ENCODE measurements around the gene RNF123.

The RNF123 gene

GRCh38 chr3:49674497-49674983 lies 14.8 kb upstream of the RNF123 start:
- Histone ChIP-seq H3K9ac (peak overlapping the region; percentile 42), H3K4me1 (peaks cover 17% of the 10 kb centered on the region), H3K27me3 (ENCODE audit: control insufficient read depth, insufficient read depth, low read length) (no peaks in the 10 kb centered on the region), H3K27ac (peak overlapping the region; percentile 93), H3K79me2 (no peaks in the 10 kb centered on the region), H3K4me3 (ENCODE audit: low read depth, low read length) (peak overlapping the region; percentile 79), H3K36me3 (ENCODE audit: control insufficient read depth, insufficient read depth, low read length) (no peaks in the 10 kb centered on the region), H3K4me2 (ENCODE audit: low read length) (peak overlapping the region; percentile 64), H2AFZ (peak overlapping the region; percentile 89), H3K9me3 (ENCODE audit: control insufficient read depth, low read length) (no peaks in the 10 kb centered on the region)
- no peak for TF ChIP-seq CTCF (IDR thresholded peaks at IDR 0.05)

DNA sequence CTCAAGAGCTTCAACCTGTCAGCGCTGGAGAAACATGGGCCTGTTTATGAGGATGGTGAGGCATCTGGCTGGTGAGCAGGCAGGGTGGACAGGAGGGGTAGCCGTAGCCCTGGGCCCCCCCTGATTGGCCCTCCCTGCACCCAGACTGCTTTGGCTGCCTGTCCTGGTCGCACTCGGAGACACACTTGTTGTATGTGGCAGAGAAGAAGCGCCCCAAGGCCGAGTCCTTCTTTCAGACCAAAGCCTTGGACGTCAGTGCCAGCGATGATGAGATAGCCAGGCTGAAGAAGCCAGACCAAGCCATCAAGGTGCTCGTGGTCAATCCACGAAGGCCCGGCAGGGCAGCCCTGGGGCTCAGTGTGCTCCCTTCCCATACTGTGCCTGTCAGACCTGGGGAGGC lies 13.4 kb upstream of the RNF123 start:
- no peaks in the 10 kb centered on the region for H3K27me3 ChIP-seq (ENCODE audit: control insufficient read depth, insufficient read depth, low read length)
- H3K4me3 ChIP-seq (ENCODE audit: low read depth, low read length): no peak overlapping the region
- no peaks in the 10 kb centered on the region for H3K9me3 ChIP-seq (ENCODE audit: control insufficient read depth, low read length)
- H3K9ac ChIP-seq: no peak overlapping the region
- peaks cover 17% of the 10 kb centered on the region for H3K4me1 ChIP-seq
- no peaks in the 10 kb centered on the region for H3K36me3 ChIP-seq (ENCODE audit: control insufficient read depth, insufficient read depth, low read length)
- H3K4me2 ChIP-seq (ENCODE audit: low read length): no peak overlapping the region
- no peak overlapping the region for H3K27ac ChIP-seq
- no peak overlapping the region for H2AFZ ChIP-seq
- H3K79me2 ChIP-seq: no peaks in the 10 kb centered on the region
- no peak for TF ChIP-seq CTCF (IDR thresholded peaks at IDR 0.05)

- Histone ChIP-seq H3K79me2 (no peaks in the 10 kb centered on the region), H3K27ac (no peak overlapping the region), H3K27me3 (ENCODE audit: control insufficient read depth, insufficient read depth, low read length) (no peaks in the 10 kb centered on the region), H2AFZ (no peak overlapping the region), H3K36me3 (ENCODE audit: control insufficient read depth, insufficient read depth, low read length) (no peaks in the 10 kb centered on the region), H3K9ac (no peak overlapping the region), H3K4me2 (ENCODE audit: low read length) (no peak overlapping the region), H3K9me3 (ENCODE audit: control insufficient read depth, low read length) (no peaks in the 10 kb centered on the region), H3K4me3 (ENCODE audit: low read depth, low read length) (no peak overlapping the region), H3K4me1 (no peaks in the 10 kb centered on the region)
- no peak for TF ChIP-seq CTCF (IDR thresholded peaks at IDR 0.05)
These were observed 8.7 kb upstream of the RNF123 start for GRCh38 chr3:49680493-49681231.

DNA sequence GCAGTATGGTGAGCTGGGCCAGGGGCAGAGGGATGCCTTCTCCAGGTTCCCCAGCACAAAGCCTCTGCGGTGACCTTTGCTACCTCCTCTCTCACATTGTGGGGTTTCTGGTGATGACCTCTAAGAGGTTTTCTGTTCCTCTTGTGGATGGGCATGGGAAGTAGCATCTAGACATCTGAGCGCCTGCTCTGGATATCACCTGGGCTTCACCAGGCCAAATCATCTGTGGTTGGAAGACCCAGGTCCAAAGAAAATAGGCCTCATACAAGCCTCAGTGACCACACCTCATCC lies 8.2 kb upstream of the RNF123 start:
- Histone ChIP-seq H3K79me2 (no peaks in the 10 kb centered on the region), H3K27ac (no peak overlapping the region), H3K9ac (no peak overlapping the region), H3K4me1 (no peaks in the 10 kb centered on the region), H3K4me3 (ENCODE audit: low read depth, low read length) (no peak overlapping the region), H3K4me2 (ENCODE audit: low read length) (no peak overlapping the region), H3K27me3 (ENCODE audit: control insufficient read depth, insufficient read depth, low read length) (no peaks in the 10 kb centered on the region), H2AFZ (no peak overlapping the region), H3K36me3 (ENCODE audit: control insufficient read depth, insufficient read depth, low read length) (no peaks in the 10 kb centered on the region), H3K9me3 (ENCODE audit: control insufficient read depth, low read length) (no peaks in the 10 kb centered on the region)
- no peak for TF ChIP-seq CTCF (IDR thresholded peaks at IDR 0.05)

DNA sequence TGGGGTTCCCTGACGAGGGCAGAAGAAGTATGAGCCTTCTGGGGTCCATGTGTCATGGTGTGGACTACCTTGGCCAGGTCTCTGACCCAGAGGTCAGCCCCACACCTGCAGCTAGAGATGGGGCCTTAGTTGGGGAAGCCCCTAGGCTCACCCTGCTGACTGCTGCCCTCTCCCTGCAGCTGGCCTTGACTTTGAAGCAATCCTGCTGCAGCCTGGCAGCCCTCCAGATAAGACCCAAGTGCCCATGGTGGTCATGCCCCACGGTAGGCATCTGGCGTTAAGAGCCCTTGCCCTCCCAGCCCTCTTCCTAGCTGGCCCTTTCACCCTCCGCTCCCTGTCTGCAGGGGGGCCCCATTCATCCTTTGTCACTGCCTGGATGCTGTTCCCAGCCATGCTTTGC lies 7.8 kb upstream of the RNF123 start:
- H3K36me3 ChIP-seq (ENCODE audit: control insufficient read depth, insufficient read depth, low read length): no peaks in the 10 kb centered on the region
- no peaks in the 10 kb centered on the region for H3K4me1 ChIP-seq
- no peaks in the 10 kb centered on the region for H3K9me3 ChIP-seq (ENCODE audit: control insufficient read depth, low read length)
- H3K27me3 ChIP-seq (ENCODE audit: control insufficient read depth, insufficient read depth, low read length): no peaks in the 10 kb centered on the region
- no peak overlapping the region for H3K9ac ChIP-seq
- H2AFZ ChIP-seq: no peak overlapping the region
- H3K79me2 ChIP-seq: no peaks in the 10 kb centered on the region
- no peak overlapping the region for H3K4me3 ChIP-seq (ENCODE audit: low read depth, low read length)
- H3K4me2 ChIP-seq (ENCODE audit: low read length): no peak overlapping the region
- TF ChIP-seq CTCF (IDR thresholded peaks at IDR 0.05): no peak
- no peak overlapping the region for H3K27ac ChIP-seq

Measured in parathyroid adenoma (tissue), 2 donors.